Bone marrow (tissue), 2 donors: ENCODE measurements around the gene ADCY5.

Experiments used
- DNase-seq, 2 donors: peaks; one replicate each; lab custom pipeline; 2025; lab: John Stamatoyannopoulos, UW

Gene ADCY5

DNA sequence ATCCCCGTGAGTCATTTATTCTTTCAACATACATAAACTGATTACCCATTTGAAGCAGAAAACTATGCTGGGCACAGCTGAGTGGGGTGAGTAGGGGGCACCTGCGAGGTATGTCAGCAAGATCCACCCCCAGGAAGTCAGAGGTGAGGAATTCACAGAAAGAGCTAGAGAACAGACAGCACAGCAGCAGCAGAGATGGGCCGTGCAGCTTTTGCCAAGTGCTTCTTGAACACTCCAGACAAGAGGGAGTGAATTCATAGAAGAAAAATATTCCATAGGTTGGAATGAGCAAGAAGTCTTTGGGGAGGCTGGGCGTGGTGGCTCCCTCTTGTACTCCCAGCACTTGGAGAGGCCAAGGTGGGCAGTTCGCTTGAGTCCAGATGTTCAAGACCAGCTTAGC lies 9.4 kb upstream of the ADCY5 start:
- DNase-seq = no peak

- DNase-seq = no peak
Observed at GRCh38 chr3:123457841-123458240, 9.0 kb upstream of the ADCY5 start.

GRCh38 chr3:123453675-123454074 lies 4.8 kb upstream of the ADCY5 start:
- no peak for DNase-seq

DNA sequence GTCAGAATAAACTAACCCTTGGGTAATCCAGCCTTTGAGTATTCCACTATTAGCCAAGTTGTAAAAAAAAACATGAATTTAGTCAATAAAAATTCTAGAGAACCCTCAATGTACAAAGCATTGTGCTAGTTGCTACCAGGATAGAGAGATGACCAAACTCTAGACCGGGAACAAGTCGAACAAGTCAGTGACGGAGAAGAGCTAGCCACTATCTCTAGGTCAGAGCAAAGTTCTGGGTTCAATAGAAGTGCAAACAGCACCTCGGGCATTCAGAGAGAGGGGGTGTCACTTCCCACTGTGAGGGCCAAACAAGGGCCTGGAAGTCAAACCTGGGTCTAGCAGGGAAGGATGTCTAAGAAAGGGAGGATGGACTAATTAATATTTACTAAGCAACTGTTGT lies 2.3 kb upstream of the ADCY5 start:
- DNase-seq = no peak

DNA sequence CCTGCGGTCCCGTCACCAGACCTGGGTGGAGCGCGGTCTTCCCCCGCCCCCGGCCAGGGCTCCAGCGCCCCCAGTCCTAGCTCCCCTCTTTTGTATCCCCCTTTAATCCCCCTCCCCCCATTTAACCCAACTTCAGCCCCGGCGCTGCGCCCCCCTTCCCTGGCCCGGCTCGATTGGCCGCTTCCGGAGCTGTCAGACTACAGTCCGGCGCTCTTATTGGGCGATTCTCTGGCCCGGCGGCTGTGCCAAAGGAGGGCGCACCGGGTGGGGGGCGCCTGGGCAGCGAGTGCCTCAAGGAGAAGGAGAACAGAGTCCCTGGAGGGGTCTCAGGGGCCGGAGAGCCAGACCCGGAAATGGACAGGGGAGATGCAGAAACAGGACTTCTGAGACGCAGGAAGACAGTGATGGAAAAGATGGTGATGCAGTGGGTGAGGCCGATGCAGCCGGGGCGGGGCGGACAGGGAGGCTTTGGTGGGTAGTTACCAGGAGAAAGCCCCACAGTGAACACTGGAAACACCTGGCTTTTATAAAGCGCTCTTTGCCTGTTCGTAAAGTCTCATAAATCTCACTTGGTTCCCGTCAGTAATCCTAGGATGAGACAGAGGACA lies 1.2 kb upstream of the ADCY5 start:
- DNase-seq = no peak

DNA sequence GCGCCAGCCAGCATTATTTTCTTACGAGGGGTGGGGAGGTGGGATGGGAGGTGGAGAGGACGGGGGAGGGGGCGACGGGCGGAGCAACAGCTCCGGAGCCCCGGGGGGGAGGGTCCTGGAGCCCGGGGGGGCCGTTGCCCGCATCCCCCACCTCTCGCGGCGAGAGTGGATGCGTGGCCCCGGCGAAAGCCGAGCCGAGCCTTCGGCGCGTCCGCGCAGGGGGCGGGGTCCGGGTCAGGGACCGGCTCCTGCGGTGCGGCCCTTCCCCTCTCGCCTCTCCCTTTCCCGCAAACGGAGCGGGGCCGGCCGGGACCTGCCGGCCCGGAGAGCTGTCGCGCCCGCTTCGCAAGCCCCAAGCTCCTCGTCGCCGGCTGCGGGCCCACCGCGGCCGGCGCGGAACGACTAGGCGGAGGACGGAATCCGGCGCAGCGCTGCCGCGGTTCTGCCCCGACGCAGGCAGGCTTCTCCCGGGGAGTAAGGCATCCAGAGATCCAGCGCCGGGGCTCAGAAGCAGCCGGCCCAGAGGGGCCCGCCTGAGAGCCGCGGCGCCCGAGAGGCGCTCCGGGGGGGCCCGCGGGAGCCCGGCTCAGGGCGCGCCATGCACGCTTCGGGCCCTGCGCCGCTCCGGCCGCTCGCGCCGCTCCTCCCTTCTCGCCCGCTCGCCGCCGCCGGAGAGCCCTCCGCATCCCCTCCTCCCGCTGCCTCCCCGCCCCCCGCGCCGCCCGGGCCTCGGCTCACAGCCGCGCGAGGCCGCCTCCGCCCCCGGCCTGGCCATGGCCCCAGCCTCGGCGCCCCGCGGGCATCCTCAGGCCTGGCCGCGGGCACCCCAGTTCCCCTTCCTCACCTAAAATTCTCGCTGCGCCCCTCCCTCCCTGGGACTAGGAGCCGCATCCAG lies 459 bp upstream of the ADCY5 start:
- no peak for DNase-seq

GRCh38 chr3:123447749-123448517 lies 957 bp downstream of the ADCY5 start:
- no peak for DNase-seq

- no peak for DNase-seq
Observed at GRCh38 chr3:123447416-123447748, 1.5 kb downstream of the ADCY5 start.

GRCh38 chr3:123446610-123447109 lies 2.2 kb downstream of the ADCY5 start:
- no peak for DNase-seq

DNA sequence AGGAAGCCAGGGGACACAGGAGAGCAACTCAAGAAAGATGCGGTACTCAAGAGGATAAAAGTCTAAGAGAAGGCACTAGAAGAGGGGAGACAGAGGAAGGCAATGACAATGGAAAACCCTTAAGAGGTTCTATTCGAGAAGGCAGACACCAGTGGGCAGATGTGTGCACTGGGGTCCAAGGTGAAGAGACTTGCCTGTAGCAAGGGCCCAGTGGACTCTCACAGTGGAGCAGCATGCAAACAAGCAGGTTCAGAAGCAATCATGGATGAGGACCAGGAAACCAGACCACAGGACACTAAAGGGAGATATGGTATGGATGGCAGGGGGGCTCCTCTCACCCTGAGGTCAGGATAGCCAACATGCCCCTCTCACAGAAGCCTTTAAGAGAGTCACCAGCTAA lies 2.7 kb downstream of the ADCY5 start:
- DNase-seq = no peak

GRCh38 chr3:123445702-123446101 lies 3.2 kb downstream of the ADCY5 start:
- DNase-seq = no peak

DNA sequence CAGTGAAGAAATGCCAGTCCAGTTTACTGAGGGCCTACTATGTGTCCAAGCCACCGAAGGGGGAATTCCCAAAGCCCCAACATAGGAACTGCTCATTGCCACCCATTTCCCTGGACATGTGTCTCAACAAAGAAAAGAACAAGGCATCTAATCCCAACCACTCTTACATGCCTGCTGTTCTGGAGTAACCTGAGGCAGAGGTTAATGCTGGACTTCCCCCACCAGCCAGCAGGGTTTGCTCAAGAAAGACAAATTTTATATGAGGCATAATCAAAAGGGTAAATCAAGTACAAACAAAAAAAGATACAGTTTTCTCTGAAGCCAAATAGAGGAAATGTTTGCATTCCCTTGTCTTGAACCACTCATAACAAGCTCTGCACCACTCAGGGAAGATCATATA lies 4.1 kb downstream of the ADCY5 start:
- DNase-seq = no peak

DNA sequence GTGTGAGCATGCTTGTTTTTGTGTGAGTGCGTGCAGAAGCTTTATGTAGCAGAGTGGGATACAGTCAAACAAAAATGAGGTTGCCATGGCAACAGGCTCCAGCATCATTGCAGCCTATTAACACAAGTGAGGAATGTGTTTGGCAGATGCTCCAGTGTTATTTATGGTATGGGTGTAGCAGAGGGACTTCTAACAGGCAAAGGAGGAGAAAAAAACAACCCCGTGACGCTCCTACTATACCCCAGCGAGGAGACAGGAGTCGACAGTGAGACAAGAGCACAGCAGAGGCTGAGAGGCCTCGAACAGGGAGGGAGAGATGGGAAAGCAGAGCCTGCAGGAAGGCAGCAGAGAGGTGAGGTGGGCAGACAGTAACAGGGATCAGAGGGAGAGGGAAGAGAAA lies 4.9 kb downstream of the ADCY5 start:
- DNase-seq = no peak

- DNase-seq = no peak
Observed at GRCh38 chr3:123442908-123443307, 6.0 kb downstream of the ADCY5 start.

DNA sequence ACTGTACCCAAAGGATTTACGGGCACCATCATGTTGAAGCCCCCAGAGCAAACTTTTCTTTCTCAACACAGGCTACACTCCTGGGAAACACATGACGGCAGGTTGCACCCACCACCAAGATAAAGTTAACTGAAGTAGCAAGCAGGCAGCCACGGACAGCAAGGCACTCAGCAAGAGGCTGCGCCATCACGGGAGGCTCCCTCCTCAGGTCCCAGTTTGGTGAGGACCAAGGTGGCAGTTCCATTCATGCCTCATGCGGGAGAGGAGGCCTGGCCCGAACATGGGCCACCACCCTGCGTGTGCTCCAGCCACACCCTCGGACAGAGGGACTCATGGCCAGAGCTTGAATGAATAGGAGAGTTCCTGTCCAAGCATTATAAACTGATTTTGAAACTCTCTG lies 6.8 kb downstream of the ADCY5 start:
- DNase-seq = no peak

- no peak for DNase-seq
Observed at GRCh38 chr3:123439806-123440580, 8.9 kb downstream of the ADCY5 start.

GRCh38 chr3:123432832-123433523 lies 15.9 kb downstream of the ADCY5 start:
- DNase-seq = no peak

DNA sequence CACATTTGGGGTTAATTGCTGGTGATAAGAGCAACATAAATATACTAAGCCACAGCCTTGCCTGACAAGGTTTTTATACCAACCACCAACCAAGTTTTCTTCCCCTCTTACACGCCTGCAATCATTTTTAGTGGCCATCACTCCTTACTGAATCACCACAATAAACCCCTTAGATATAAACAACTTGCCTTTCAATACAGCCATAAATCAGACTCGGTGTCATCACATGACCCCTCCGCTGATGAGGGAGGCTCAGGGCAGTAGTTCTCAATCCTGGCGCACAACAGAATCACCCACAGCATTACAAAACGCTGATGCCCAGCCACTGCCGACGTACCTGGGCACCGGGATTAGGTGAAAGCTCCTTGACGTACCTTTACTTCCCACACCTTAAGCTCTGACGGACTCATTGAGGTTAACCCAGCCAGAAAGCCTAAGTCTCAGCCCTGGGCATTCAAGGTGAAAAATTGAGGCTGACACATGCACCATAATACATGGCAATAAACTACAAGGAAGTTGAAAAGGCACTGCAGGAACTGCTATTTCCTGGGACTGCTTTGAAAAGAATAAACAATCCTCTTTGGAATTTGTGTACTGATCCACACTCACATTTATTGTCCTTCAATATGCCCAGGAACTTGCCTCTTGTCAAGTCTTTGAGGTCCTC lies 17.1 kb downstream of the ADCY5 start:
- no peak for DNase-seq

- no peak for DNase-seq
Observed at GRCh38 chr3:123431007-123431657, 17.8 kb downstream of the ADCY5 start.

DNA sequence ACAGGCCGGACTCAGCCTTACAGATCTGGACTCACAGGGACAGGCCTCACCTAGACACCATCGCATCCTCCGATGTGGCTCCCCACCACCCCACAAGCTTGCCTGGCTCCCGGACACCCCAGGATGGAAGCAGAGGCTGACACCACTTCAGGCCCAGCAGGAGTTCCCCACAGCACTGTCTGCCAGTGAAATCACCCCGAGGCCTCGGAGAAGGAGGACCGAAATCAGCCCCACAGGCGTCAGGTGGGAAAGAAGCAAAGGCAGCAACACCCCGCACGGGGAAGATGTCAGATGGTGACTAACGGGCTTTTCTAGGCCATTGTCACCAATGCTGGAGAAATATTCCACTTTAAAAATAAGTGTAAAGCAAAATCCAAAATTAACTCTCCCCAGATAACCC lies 18.6 kb downstream of the ADCY5 start:
- DNase-seq = no peak
